GM23248 (cell line): ENCODE data around the gene MYBPC3.

ENCODE experiments used
- EZH2 ChIP-seq: fragments of 200-600 bp; sonication (generic); IDR thresholded peaks from 2 replicates; pipeline ENCODE4 v1.6.1; 2018; ENCODE audit warnings: antibody characterized with exemption, mild to moderate bottlenecking; ENCODE audit not compliant: insufficient read depth, poor library complexity, severe bottlenecking
- EZH2phosphoT487 ChIP-seq: fragments of 200-600 bp; sonication (generic); IDR thresholded peaks from 2 replicates; pipeline ENCODE4 v1.6.1; 2018; ENCODE audit warnings: antibody characterized with exemption, moderate library complexity, mild to moderate bottlenecking, low read depth; ENCODE audit not compliant: insufficient read depth

DNA sequence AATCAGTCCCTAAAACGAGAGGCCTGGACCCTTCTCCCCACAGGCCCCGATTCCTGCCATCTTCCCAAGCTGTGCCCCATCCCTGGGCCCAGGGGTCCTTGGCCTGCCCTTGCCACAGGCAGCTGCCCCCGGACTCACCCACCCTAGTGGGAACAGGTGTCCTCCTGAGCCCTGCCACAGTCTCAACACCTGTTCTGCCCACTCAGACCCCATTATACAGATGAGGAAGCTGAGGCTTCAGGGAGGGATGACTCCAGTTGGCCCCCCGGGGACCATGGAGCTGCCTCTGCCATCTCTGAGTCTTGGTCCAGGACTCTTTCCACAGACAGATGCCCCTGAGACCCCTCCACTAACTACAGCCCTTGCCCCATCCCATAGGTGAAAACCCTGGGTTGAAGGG lies 15.9 kb downstream of the MYBPC3 start:
- TF ChIP-seq EZH2, result no peak
- TF ChIP-seq EZH2phosphoT487, result no peak
